ENCODE data around the gene USP17L25. TPM values are rescaled to one million over a fixed set of nuclear protein-coding genes. Genes with fewer than 3 reads are reported as not detected.
"Not testable (repeated sequence)": the region's sequence is repeated elsewhere in the genome, so short reads cannot be mapped to it uniquely, and the experiment has no call there.

The USP17L25 gene, protein sequence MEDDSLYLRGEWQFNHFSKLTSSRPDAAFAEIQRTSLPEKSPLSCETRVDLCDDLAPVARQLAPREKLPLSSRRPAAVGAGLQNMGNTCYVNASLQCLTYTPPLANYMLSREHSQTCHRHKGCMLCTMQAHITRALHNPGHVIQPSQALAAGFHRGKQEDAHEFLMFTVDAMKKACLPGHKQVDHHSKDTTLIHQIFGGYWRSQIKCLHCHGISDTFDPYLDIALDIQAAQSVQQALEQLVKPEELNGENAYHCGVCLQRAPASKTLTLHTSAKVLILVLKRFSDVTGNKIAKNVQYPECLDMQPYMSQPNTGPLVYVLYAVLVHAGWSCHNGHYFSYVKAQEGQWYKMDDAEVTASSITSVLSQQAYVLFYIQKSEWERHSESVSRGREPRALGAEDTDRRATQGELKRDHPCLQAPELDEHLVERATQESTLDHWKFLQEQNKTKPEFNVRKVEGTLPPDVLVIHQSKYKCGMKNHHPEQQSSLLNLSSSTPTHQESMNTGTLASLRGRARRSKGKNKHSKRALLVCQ
- not detected for total RNA-seq
- not detected for polyA plus RNA-seq

DNA sequence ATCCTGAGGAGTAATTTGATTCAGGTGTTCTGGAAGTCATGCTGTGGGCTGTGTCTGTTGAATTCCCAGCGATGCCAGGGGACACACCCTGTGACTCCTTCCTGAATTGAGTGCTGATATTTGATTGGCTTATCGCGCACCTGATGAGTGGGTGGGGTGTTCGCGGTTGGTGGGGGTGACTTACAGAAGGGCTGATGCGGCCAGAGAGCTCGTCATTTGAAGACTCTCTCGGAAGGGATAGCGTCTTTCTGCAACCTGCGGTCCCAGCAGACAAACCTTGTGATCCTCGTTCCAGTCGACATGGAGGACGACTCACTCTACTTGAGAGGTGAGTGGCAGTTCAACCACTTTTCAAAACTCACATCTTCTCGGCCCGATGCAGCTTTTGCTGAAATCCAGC is at the start of gene USP17L25:
Gene USP17L25 (plus strand): TSS at position 301 of the 400 bp plus-strand sequence. CDS start 0 bp downstream, at position 301.
- intact Hi-C loops (cut with DNase I); DNase-seq; FAIRE-seq; H3K4me3 ChIP-seq; H3K4me1 ChIP-seq; ATAC-seq; H3K27me3 ChIP-seq; H3K36me3 ChIP-seq; H3K9me3 ChIP-seq; H3K27ac ChIP-seq: not testable (repeated sequence)
- WGBS, 2 donors, result no CpG with 5 or more reads among the region's 15 CpGs

DNA sequence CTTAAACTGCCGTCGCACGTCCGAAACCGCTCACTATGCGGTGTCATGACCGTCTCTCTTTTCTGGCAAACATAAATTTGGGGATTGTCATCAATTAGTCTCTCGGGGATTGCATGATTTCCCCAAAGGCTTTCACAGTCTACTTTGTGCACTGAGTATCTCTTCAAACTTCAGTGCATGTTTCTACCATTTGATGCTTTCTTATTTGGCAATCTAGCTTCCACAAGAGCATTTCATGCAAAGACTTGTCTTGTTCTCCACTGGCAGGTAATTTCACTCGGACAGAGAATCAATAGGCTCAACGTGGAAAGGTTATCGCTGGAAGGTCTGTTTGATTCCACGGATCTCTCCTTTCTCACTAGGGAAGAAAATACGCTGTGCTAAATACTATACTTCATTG is 5.5 kb upstream of the USP17L25 start:
- H3K4me1 ChIP-seq; H3K36me3 ChIP-seq; H3K9me3 ChIP-seq; H3K27ac ChIP-seq; intact Hi-C loops (cut with DNase I); DNase-seq; H3K4me3 ChIP-seq; H3K27me3 ChIP-seq; FAIRE-seq; ATAC-seq: not testable (repeated sequence)
- WGBS, 2 donors, result 39 to 59% methylated on average over 1 of the region's 13 CpGs

DNA sequence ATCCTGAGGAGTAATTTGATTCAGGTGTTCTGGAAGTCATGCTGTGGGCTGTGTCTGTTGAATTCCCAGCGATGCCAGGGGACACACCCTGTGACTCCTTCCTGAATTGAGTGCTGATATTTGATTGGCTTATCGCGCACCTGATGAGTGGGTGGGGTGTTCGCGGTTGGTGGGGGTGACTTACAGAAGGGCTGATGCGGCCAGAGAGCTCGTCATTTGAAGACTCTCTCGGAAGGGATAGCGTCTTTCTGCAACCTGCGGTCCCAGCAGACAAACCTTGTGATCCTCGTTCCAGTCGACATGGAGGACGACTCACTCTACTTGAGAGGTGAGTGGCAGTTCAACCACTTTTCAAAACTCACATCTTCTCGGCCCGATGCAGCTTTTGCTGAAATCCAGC is 4.8 kb upstream of the USP17L25 start, which contains the start of gene USP17L24:
Gene USP17L24 (plus strand): TSS at position 301 of the 400 bp plus-strand sequence. CDS start 0 bp downstream, at position 301.
- H3K27ac ChIP-seq; H3K36me3 ChIP-seq; H3K4me1 ChIP-seq; ATAC-seq; H3K9me3 ChIP-seq; DNase-seq; H3K4me3 ChIP-seq; intact Hi-C loops (cut with DNase I); FAIRE-seq; H3K27me3 ChIP-seq: not testable (repeated sequence)
- no CpG with 5 or more reads among the region's 15 CpGs for WGBS, 2 donors

DNA sequence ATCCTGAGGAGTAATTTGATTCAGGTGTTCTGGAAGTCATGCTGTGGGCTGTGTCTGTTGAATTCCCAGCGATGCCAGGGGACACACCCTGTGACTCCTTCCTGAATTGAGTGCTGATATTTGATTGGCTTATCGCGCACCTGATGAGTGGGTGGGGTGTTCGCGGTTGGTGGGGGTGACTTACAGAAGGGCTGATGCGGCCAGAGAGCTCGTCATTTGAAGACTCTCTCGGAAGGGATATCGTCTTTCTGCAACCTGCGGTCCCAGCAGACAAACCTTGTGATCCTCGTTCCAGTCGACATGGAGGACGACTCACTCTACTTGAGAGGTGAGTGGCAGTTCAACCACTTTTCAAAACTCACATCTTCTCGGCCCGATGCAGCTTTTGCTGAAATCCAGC is 4.6 kb downstream of the USP17L25 start, which contains the start of gene USP17L26:
Gene USP17L26 (plus strand): TSS at position 301 of the 400 bp plus-strand sequence. CDS start 0 bp downstream, at position 301.
- WGBS, 2 donors, result 74% methylated on average over 10 of the region's 15 CpGs; no CpG with 5 or more reads in 1 of the 2 donors
- H3K4me1 ChIP-seq; H3K36me3 ChIP-seq; H3K27ac ChIP-seq; FAIRE-seq; DNase-seq; intact Hi-C loops (cut with DNase I); H3K9me3 ChIP-seq; H3K27me3 ChIP-seq; ATAC-seq; H3K4me3 ChIP-seq: not testable (repeated sequence)

DNA sequence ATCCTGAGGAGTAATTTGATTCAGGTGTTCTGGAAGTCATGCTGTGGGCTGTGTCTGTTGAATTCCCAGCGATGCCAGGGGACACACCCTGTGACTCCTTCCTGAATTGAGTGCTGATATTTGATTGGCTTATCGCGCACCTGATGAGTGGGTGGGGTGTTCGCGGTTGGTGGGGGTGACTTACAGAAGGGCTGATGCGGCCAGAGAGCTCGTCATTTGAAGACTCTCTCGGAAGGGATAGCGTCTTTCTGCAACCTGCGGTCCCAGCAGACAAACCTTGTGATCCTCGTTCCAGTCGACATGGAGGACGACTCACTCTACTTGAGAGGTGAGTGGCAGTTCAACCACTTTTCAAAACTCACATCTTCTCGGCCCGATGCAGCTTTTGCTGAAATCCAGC is 9.4 kb downstream of the USP17L25 start, which contains the start of gene USP17L5:
Gene USP17L5 (plus strand): TSS at position 301 of the 400 bp plus-strand sequence. CDS start 0 bp downstream, at position 301.
- no CpG with 5 or more reads among the region's 15 CpGs for WGBS, 2 donors
- ATAC-seq; H3K4me3 ChIP-seq; H3K27ac ChIP-seq; H3K4me1 ChIP-seq; H3K9me3 ChIP-seq; H3K36me3 ChIP-seq; H3K27me3 ChIP-seq; intact Hi-C loops (cut with DNase I); FAIRE-seq; DNase-seq: not testable (repeated sequence)

DNA sequence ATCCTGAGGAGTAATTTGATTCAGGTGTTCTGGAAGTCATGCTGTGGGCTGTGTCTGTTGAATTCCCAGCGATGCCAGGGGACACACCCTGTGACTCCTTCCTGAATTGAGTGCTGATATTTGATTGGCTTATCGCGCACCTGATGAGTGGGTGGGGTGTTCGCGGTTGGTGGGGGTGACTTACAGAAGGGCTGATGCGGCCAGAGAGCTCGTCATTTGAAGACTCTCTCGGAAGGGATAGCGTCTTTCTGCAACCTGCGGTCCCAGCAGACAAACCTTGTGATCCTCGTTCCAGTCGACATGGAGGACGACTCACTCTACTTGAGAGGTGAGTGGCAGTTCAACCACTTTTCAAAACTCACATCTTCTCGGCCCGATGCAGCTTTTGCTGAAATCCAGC is 14.1 kb downstream of the USP17L25 start, which contains the start of gene USP17L27:
Gene USP17L27 (plus strand): TSS at position 301 of the 400 bp plus-strand sequence. CDS start 0 bp downstream, at position 301.
- H3K27me3 ChIP-seq; FAIRE-seq; H3K4me1 ChIP-seq; H3K9me3 ChIP-seq; intact Hi-C loops (cut with DNase I); H3K36me3 ChIP-seq; H3K4me3 ChIP-seq; H3K27ac ChIP-seq; ATAC-seq; DNase-seq: not testable (repeated sequence)
- WGBS, 2 donors, result no CpG with 5 or more reads among the region's 15 CpGs

DNA sequence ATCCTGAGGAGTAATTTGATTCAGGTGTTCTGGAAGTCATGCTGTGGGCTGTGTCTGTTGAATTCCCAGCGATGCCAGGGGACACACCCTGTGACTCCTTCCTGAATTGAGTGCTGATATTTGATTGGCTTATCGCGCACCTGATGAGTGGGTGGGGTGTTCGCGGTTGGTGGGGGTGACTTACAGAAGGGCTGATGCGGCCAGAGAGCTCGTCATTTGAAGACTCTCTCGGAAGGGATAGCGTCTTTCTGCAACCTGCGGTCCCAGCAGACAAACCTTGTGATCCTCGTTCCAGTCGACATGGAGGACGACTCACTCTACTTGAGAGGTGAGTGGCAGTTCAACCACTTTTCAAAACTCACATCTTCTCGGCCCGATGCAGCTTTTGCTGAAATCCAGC is 18.9 kb downstream of the USP17L25 start, which contains the start of gene USP17L28:
Gene USP17L28 (plus strand): TSS at position 301 of the 400 bp plus-strand sequence. CDS start 0 bp downstream, at position 301.
- intact Hi-C loops (cut with DNase I); H3K27ac ChIP-seq; H3K36me3 ChIP-seq; H3K27me3 ChIP-seq; H3K4me3 ChIP-seq; DNase-seq; ATAC-seq; FAIRE-seq; H3K4me1 ChIP-seq; H3K9me3 ChIP-seq: not testable (repeated sequence)
- WGBS, 2 donors, result no CpG with 5 or more reads among the region's 15 CpGs

DNA sequence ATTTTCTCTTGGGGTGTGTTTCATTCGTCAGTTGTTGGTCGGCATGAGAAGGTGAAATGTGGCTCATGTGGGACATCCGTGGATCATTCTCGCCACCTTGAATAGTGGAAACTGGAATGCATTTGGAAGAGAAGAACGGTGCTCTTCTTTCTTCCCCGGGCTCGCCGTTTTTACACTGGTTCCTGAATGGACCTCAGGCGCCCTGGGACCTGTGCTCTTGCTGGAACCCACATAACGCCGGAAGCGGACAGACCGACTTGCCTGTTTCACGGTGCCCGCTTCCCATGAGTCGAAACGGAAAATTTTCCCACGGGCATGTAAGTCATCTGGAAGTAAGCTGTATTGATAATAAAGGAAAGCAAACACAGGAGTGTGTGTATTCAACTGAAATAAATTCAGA is 21.2 kb downstream of the USP17L25 start:
- H3K27ac ChIP-seq; intact Hi-C loops (cut with DNase I); H3K36me3 ChIP-seq; ATAC-seq; H3K4me1 ChIP-seq; H3K27me3 ChIP-seq; H3K9me3 ChIP-seq; H3K4me3 ChIP-seq; FAIRE-seq; DNase-seq: not testable (repeated sequence)
- 81% methylated on average over 13 of the region's 18 CpGs; no CpG with 5 or more reads in 1 of the 2 donors for WGBS, 2 donors

DNA sequence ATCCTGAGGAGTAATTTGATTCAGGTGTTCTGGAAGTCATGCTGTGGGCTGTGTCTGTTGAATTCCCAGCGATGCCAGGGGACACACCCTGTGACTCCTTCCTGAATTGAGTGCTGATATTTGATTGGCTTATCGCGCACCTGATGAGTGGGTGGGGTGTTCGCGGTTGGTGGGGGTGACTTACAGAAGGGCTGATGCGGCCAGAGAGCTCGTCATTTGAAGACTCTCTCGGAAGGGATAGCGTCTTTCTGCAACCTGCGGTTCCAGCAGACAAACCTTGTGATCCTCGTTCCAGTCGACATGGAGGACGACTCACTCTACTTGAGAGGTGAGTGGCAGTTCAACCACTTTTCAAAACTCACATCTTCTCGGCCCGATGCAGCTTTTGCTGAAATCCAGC is 23.6 kb downstream of the USP17L25 start, which contains the start of gene USP17L29:
Gene USP17L29 (plus strand): TSS at position 301 of the 400 bp plus-strand sequence. CDS start 0 bp downstream, at position 301.
- ATAC-seq; H3K9me3 ChIP-seq; DNase-seq; H3K4me1 ChIP-seq; intact Hi-C loops (cut with DNase I); FAIRE-seq; H3K4me3 ChIP-seq; H3K27ac ChIP-seq; H3K36me3 ChIP-seq; H3K27me3 ChIP-seq: not testable (repeated sequence)
- WGBS, 2 donors, result no CpG with 5 or more reads among the region's 15 CpGs

DNA sequence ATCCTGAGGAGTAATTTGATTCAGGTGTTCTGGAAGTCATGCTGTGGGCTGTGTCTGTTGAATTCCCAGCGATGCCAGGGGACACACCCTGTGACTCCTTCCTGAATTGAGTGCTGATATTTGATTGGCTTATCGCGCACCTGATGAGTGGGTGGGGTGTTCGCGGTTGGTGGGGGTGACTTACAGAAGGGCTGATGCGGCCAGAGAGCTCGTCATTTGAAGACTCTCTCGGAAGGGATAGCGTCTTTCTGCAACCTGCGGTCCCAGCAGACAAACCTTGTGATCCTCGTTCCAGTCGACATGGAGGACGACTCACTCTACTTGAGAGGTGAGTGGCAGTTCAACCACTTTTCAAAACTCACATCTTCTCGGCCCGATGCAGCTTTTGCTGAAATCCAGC is 33.1 kb downstream of the USP17L25 start, which contains the start of gene USP17L30:
Gene USP17L30 (plus strand): TSS at position 301 of the 400 bp plus-strand sequence. CDS start 0 bp downstream, at position 301.
- DNase-seq; H3K9me3 ChIP-seq; ATAC-seq; H3K4me3 ChIP-seq; H3K27me3 ChIP-seq; H3K36me3 ChIP-seq; intact Hi-C loops (cut with DNase I); H3K4me1 ChIP-seq; H3K27ac ChIP-seq; FAIRE-seq: not testable (repeated sequence)
- WGBS, 2 donors, result no CpG with 5 or more reads among the region's 15 CpGs

DNA sequence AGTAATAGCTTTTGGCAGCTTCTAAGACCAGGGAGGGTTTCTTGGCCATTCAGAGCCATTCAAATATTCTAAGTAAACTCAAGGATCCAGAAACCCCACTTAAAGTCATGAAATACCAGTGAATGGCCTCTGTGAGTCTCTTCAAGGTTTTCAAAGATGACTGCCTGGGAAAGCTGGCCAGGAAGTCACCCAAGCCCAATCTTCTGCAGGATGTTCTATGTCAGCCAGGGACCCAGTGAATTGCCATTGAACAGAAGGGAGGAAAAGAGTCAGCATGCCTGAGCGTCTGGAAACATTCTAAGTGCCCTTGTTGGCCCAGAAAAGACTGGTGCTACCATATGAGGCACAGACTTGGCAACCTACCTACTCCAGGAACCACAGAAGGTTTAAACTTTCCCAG is 50.2 kb downstream of the USP17L25 start:
- H3K4me1 ChIP-seq; ATAC-seq; H3K4me3 ChIP-seq; H3K9me3 ChIP-seq; FAIRE-seq; H3K27ac ChIP-seq; H3K27me3 ChIP-seq; H3K36me3 ChIP-seq; DNase-seq; intact Hi-C loops (cut with DNase I): not testable (repeated sequence)
- 56 to 70% methylated on average over 1 of the region's 1 CpG for WGBS, 2 donors
